IMR-90 (cell line): ENCODE data around the gene LEMD3. TPM values are rescaled to one million over a fixed set of nuclear protein-coding genes. Genes with fewer than 3 reads are reported as not detected.

ENCODE experiments used
- ATAC-seq: fragments of 200-7000 bp; cut with Tn5 transposase; 2 replicates; pipeline ENCODE4 v1.9.1; 2020; ENCODE audit warnings: low read depth, mild to moderate bottlenecking, moderate library complexity
- BruUV-seq: library from RNA; stranded (reverse); fragments of 400-500 nt; replicated peaks from 2 replicates; lab custom pipeline; 2021; lab: Mats Ljungman, UMichigan
- CTCF ChIA-PET: fragments of 300-600 bp; formaldehyde crosslinking; extraction: SDS; loops from one replicate; lab custom pipeline; 2021; ENCODE audit warnings: antibody characterized with exemption; lab: Yijun Ruan, JAX
- POLR2A ChIA-PET: fragments of 300-600 bp; sonication (Branson Sonifier 250); formaldehyde crosslinking; loops from one replicate; lab custom pipeline; 2022; ENCODE audit warnings: antibody characterized with exemption; ENCODE audit not compliant: unreplicated experiment; lab: Charles Lee
- DNase-seq: peaks from one replicate; pipeline ENCODE4 v3.0.0; 2013
- H2AFZ ChIP-seq: replicated peaks from 2 replicates; pipeline ENCODE3; 2013; ENCODE audit warnings: low read length, mild to moderate bottlenecking; ENCODE audit not compliant: poor library complexity
- H2AK5ac ChIP-seq: 2 replicates; pipeline ENCODE4 v1.6.1; 2013; ENCODE audit warnings: low read depth, low read length, inconsistent platforms
- H2AK9ac ChIP-seq: replicated peaks from 2 replicates; pipeline ENCODE3; 2013; ENCODE audit warnings: mild to moderate bottlenecking, low read depth, low read length, moderate library complexity; ENCODE audit not compliant: poor library complexity
- H2BK120ac ChIP-seq: 2 replicates; pipeline ENCODE4 v1.6.1; 2013; ENCODE audit warnings: low read depth, low read length, inconsistent platforms
- H2BK15ac ChIP-seq: 3 replicates; pipeline ENCODE4 v1.6.1; 2013; ENCODE audit warnings: low read depth, low read length, inconsistent platforms
- H2BK20ac ChIP-seq: 2 replicates; pipeline ENCODE4 v1.6.1; 2013; ENCODE audit warnings: low read depth, mild to moderate bottlenecking, inconsistent platforms, low read length, moderate library complexity
- H2BK5ac ChIP-seq: 2 replicates; pipeline ENCODE4 v1.6.1; 2013; ENCODE audit warnings: mild to moderate bottlenecking, low read depth, low read length, inconsistent platforms; ENCODE audit not compliant: poor library complexity, severe bottlenecking
- H3K14ac ChIP-seq: replicated peaks from 2 replicates; pipeline ENCODE4 v1.6.1; 2013; ENCODE audit warnings: low read depth, low read length, inconsistent platforms
- H3K18ac ChIP-seq: 2 replicates; pipeline ENCODE4 v1.6.1; 2013; ENCODE audit warnings: low read depth, low read length, control low read depth
- H3K23ac ChIP-seq: 2 replicates; pipeline ENCODE4 v1.6.1; 2013; ENCODE audit warnings: low read depth, low read length, inconsistent platforms
- H3K27ac ChIP-seq: 2 replicates; pipeline ENCODE4 v1.5.1; 2013; ENCODE audit warnings: mild to moderate bottlenecking, control low read depth, low read length; ENCODE audit not compliant: insufficient read depth
- H3K27me3 ChIP-seq: 2 replicates; pipeline ENCODE4 v1.6.1; 2013; ENCODE audit warnings: low read length; ENCODE audit not compliant: control insufficient read depth, insufficient read depth
- H3K36me3 ChIP-seq: 2 replicates; pipeline ENCODE4 v1.6.1; 2013; ENCODE audit warnings: low read length, mixed read lengths; ENCODE audit not compliant: control insufficient read depth, insufficient read depth
- H3K4ac ChIP-seq: 2 replicates; pipeline ENCODE4 v1.6.1; 2013; ENCODE audit warnings: low read depth, low read length, inconsistent platforms
- H3K4me1 ChIP-seq: 2 replicates; pipeline ENCODE4 v1.6.1; 2013; ENCODE audit warnings: low read length, mixed read lengths; ENCODE audit not compliant: control insufficient read depth, insufficient read depth
- H3K4me2 ChIP-seq: 2 replicates; pipeline ENCODE4 v1.6.1; 2013; ENCODE audit warnings: low read depth, mild to moderate bottlenecking, control low read depth, low read length, moderate library complexity
- H3K4me3 ChIP-seq: 2 replicates; pipeline ENCODE4 v1.5.1; 2013; ENCODE audit warnings: low read depth, mild to moderate bottlenecking, control low read depth, low read length, moderate library complexity; ENCODE audit not compliant: insufficient read depth
- H3K56ac ChIP-seq: 2 replicates; pipeline ENCODE4 v1.6.1; 2013; ENCODE audit warnings: low read length, inconsistent platforms; ENCODE audit not compliant: insufficient read depth; ENCODE audit errors: extremely low read depth
- H3K79me1 ChIP-seq, 2 experiments: 2 replicates each; pipeline ENCODE4 v1.6.1; 2013; ENCODE audit warnings: low read length in 2 of 2, inconsistent platforms in 1 of 2, low read depth in 1 of 2
- H3K9ac ChIP-seq: 2 replicates; pipeline ENCODE4 v1.6.1; 2013; ENCODE audit warnings: low read depth, low read length, control low read depth
- H3K9me1 ChIP-seq: 2 replicates; pipeline ENCODE4 v1.6.1; 2013; ENCODE audit warnings: low read length, inconsistent platforms; ENCODE audit not compliant: insufficient read depth
- H3K9me3 ChIP-seq: 2 replicates; pipeline ENCODE4 v1.6.1; 2013; ENCODE audit warnings: low read length; ENCODE audit not compliant: control insufficient read depth, insufficient read depth
- H4K20me1 ChIP-seq: 2 replicates; pipeline ENCODE4 v1.6.1; 2013; ENCODE audit warnings: low read length, inconsistent platforms; ENCODE audit not compliant: insufficient read depth
- H4K5ac ChIP-seq: 2 replicates; pipeline ENCODE4 v1.6.1; 2013; ENCODE audit warnings: mild to moderate bottlenecking, low read depth, low read length, control low read depth
- H4K8ac ChIP-seq, 2 experiments: 2 replicates each; pipeline ENCODE4 v1.6.1; 2013; ENCODE audit warnings: low read depth in 2 of 2, low read length in 2 of 2, control low read depth in 1 of 2, inconsistent platforms in 1 of 2
- H4K91ac ChIP-seq: 2 replicates; pipeline ENCODE4 v1.6.1; 2013; ENCODE audit warnings: low read depth, low read length, inconsistent platforms; ENCODE audit not compliant: insufficient read depth
- RFX5 ChIP-seq: IDR thresholded peaks from 2 replicates; pipeline ENCODE4 v1.8.0; 2012; ENCODE audit warnings: low read depth, mild to moderate bottlenecking, low read length, moderate library complexity
- dilution Hi-C: fragments of 300-500 bp; cut with HindIII; formaldehyde crosslinking; loops from one replicate; pipeline ENCODE4 v1.14.3; 2018; ENCODE audit warnings: low sequenced_read_pairs; ENCODE audit not compliant: unreplicated experiment
- in situ Hi-C: fragments of 300-500 bp; cut with MboI; formaldehyde crosslinking; loops from 3 replicates; pipeline ENCODE4 v1.14.3; 2019; ENCODE audit warnings: low sequenced_read_pairs, inconsistent platforms, mixed read lengths
- intact Hi-C: fragments of 100-400 bp; cut with micrococcal nuclease; formaldehyde crosslinking; loops from 2 replicates; pipeline ENCODE4 v1.10.0; 2022
- polyA plus RNA-seq, 3 experiments: library from polyadenylated mRNA; depleted of rRNA; stranded (reverse); fragments of >200 nt; gene quantifications; 2 replicates each; pipeline ENCODE4 v1.2.3, GENCODE V29; 2012; ENCODE audit warnings: low replicate concordance in 1 of 3
- total RNA-seq: library from RNA; depleted of rRNA; stranded (reverse); fragments of >200 nt; gene quantifications from 2 replicates; pipeline ENCODE4 v1.2.3, GENCODE V29; 2012

The LEMD3 gene
- total and polyA plus RNA-seq, 2 of the 4 experiments (the other 2 are of a cell fraction), result 5.5 to 9.9 TPM

DNA sequence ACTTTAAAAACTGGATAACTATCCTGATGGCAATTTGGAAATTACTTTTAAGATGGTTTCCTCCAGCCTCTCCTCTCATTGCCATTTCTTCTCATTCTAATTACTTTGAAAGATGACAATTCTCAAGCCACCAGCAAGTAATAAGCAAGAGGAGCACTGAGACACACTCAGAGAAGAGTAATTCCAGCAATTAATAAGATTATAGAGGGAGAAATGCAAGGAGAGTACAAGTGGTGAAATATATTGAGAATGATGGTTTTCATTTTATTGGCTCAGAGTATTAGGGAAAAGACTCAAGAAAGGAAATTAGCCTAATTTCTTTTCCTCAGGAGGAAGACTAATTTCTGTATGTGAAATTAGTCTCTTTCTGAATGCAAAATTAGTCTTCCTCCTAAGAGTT is 88.6 kb downstream of the LEMD3 start:
- Histone ChIP-seq H3K14ac (no peak overlapping the region), H3K9me1 (no peaks in the 10 kb centered on the region), H2BK5ac (no peak overlapping the region), H3K36me3 (no peaks in the 10 kb centered on the region), H3K9me3 (no peaks in the 10 kb centered on the region), H3K79me1 (no peaks in the 10 kb centered on the region), H3K4me1 (no peaks in the 10 kb centered on the region), H4K91ac (no peak overlapping the region), H2BK120ac (no peak overlapping the region), H2AK5ac (no peak overlapping the region), H3K27me3 (no peaks in the 10 kb centered on the region), H3K4me2 (no peak overlapping the region), H4K20me1 (no peaks in the 10 kb centered on the region), H2AFZ (no peak overlapping the region), H3K4ac (no peak overlapping the region), H2BK15ac (no peak overlapping the region), H3K18ac (no peak overlapping the region), H3K23ac (no peak overlapping the region), H2BK20ac (no peak overlapping the region), H2AK9ac (no peak overlapping the region), H3K56ac (no peak overlapping the region), H3K4me3 (no peak overlapping the region), H3K27ac (no peak overlapping the region), H3K9ac (no peak overlapping the region), H4K5ac (no peak overlapping the region), H4K8ac (no peak overlapping the region)
- ChIA-PET CTCF (no interaction called here), POLR2A (no interaction called here)
- no TSS peak for BruUV-seq
- no peak for DNase-seq
- in situ Hi-C loops (no loop called here), dilution Hi-C loops (no loop called here), intact Hi-C loops (no loop called here)
- ATAC-seq, result no peak
- TF ChIP-seq RFX5, result no peak
